ENCODE measurements around the gene METTL9.
"Not testable (repeated sequence)": the region's sequence is repeated elsewhere in the genome, so short reads cannot be mapped to it uniquely, and the experiment has no call there.

DNA sequence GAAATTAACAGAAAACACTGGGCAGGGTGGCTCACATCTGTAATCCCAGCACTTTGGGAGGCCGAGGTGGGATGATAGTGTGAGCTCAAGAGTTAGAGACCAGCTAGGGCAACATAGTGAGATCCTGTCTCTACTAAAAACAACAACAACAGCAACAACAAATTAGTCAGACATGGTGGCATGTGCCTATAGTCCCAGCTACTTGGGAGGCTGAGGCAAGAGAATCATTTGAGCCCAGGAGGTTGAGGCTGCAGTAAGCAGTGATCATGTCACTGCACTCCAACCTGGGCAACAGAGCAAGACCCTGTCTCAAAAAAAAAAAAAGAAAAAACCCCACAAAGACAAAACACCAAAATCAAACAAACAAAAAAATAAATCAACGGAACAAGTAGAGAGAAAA, 21.9 kb upstream of the METTL9 start:
- TF ChIP-seq POLR2A (IDR thresholded peaks at IDR 0.05) = not testable (repeated sequence)
- TF ChIP-seq, protein P1, sequence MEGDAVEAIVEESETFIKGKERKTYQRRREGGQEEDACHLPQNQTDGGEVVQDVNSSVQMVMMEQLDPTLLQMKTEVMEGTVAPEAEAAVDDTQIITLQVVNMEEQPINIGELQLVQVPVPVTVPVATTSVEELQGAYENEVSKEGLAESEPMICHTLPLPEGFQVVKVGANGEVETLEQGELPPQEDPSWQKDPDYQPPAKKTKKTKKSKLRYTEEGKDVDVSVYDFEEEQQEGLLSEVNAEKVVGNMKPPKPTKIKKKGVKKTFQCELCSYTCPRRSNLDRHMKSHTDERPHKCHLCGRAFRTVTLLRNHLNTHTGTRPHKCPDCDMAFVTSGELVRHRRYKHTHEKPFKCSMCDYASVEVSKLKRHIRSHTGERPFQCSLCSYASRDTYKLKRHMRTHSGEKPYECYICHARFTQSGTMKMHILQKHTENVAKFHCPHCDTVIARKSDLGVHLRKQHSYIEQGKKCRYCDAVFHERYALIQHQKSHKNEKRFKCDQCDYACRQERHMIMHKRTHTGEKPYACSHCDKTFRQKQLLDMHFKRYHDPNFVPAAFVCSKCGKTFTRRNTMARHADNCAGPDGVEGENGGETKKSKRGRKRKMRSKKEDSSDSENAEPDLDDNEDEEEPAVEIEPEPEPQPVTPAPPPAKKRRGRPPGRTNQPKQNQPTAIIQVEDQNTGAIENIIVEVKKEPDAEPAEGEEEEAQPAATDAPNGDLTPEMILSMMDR (IDR thresholded peaks at IDR 0.05) = not testable (repeated sequence)

All from gastroesophageal sphincter (tissue), 3 donors.